ENCODE data around the gene ITGAX.
A peak's percentile ranks its signal among the peaks of the same experiment; 100 is the strongest.

- TF ChIP-seq, protein P1, sequence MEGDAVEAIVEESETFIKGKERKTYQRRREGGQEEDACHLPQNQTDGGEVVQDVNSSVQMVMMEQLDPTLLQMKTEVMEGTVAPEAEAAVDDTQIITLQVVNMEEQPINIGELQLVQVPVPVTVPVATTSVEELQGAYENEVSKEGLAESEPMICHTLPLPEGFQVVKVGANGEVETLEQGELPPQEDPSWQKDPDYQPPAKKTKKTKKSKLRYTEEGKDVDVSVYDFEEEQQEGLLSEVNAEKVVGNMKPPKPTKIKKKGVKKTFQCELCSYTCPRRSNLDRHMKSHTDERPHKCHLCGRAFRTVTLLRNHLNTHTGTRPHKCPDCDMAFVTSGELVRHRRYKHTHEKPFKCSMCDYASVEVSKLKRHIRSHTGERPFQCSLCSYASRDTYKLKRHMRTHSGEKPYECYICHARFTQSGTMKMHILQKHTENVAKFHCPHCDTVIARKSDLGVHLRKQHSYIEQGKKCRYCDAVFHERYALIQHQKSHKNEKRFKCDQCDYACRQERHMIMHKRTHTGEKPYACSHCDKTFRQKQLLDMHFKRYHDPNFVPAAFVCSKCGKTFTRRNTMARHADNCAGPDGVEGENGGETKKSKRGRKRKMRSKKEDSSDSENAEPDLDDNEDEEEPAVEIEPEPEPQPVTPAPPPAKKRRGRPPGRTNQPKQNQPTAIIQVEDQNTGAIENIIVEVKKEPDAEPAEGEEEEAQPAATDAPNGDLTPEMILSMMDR (IDR thresholded peaks at IDR 0.05 in 4 of 5, conservative IDR thresholded peaks at IDR 0.05 in 1 of 5): peak in 1 of 5 experiments; percentile 21
- TF ChIP-seq POLR2A (IDR thresholded peaks at IDR 0.05): peak; percentile 96 to 98
These were observed 73.3 kb downstream of the ITGAX start, which contains the start of gene COX6A2 for GRCh38 chr16:31428279-31428597.

All from gastrocnemius medialis (tissue), 4 donors.